GM10266 (cell line): ENCODE measurements around the gene GLIS1.

Source experiments
- DNase-seq: peaks from one replicate; pipeline ENCODE4 v3.0.0; 2012; ENCODE audit errors: extremely low spot score
- TF ChIP-seq, protein P1 (sequence below): IDR thresholded peaks from 2 replicates; pipeline ENCODE4 v1.5.1; 2012; ENCODE audit warnings: mild to moderate bottlenecking, low read depth; ENCODE audit not compliant: control insufficient read depth, insufficient read depth; ENCODE audit errors: missing control alignments

The GLIS1 gene

GRCh38 chr1:53693773-53694717, 44.9 kb downstream of the GLIS1 start:
- TF ChIP-seq, protein P1, sequence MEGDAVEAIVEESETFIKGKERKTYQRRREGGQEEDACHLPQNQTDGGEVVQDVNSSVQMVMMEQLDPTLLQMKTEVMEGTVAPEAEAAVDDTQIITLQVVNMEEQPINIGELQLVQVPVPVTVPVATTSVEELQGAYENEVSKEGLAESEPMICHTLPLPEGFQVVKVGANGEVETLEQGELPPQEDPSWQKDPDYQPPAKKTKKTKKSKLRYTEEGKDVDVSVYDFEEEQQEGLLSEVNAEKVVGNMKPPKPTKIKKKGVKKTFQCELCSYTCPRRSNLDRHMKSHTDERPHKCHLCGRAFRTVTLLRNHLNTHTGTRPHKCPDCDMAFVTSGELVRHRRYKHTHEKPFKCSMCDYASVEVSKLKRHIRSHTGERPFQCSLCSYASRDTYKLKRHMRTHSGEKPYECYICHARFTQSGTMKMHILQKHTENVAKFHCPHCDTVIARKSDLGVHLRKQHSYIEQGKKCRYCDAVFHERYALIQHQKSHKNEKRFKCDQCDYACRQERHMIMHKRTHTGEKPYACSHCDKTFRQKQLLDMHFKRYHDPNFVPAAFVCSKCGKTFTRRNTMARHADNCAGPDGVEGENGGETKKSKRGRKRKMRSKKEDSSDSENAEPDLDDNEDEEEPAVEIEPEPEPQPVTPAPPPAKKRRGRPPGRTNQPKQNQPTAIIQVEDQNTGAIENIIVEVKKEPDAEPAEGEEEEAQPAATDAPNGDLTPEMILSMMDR, result no peak
- DNase-seq, result no peak

GRCh38 chr1:53693339-53693738, 45.6 kb downstream of the GLIS1 start:
- TF ChIP-seq, protein P1, result no peak
- no peak for DNase-seq

GRCh38 chr1:53691326-53691725, 47.6 kb downstream of the GLIS1 start:
- TF ChIP-seq, protein P1, result no peak
- DNase-seq, result no peak

GRCh38 chr1:53690411-53690810, 48.6 kb downstream of the GLIS1 start:
- no peak for DNase-seq
- TF ChIP-seq, protein P1, result no peak

DNA sequence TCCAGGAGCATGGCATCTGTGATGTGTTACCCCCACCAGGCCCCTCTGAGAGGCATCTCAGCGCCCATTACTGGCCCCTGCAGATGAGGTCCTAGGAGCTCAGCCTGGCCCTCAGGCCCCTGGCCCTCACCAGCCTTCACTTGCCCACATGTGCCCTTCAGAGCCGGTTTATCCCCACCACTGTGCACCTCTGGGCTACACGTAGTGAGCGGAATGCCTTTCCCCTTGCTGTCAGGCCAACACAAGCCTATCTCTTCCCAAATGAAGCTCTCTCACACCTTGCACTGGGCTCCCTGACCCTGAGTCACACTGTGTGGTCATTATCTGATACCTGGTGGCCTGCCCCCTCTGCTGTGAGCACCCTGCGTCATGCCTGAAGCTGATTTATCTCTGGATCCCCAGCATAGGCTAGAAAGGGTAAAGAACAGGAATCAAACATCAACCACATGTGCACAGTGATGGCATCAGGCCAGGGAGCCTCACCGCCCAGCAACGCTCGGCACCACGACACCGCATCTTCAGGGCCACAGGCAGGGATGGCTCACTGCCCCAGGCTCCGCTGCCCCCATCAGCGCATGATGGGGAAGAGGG, 49.1 kb downstream of the GLIS1 start:
- TF ChIP-seq, protein P1, result no peak
- DNase-seq, result no peak

DNA sequence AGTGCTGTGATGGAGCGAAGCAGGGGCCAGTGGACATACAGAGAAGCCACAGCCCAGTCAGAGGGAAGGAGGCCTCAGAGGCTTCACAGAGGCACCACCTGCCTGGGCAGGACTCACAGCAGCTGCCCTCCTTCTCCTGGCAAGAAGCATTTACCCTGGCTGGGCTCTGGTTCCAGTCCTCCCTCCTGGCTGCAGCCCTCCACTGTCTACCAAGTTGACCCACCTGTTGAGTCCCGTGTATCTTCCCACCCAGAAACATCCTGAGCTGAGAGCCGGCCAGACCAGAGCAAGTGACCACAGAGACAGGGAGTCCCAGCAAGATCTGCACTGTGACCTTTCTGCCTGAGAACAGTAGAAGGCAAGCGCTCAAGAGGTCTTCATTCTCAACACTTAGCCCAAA, 49.7 kb downstream of the GLIS1 start:
- DNase-seq, result no peak
- TF ChIP-seq, protein P1, result no peak
